Measurements from ENCODE around the gene RPL7L1. TPM values are rescaled to one million over a fixed set of nuclear protein-coding genes. Genes with fewer than 3 reads are reported as not detected.
"Not testable (repeated sequence)": the region's sequence is repeated elsewhere in the genome, so short reads cannot be mapped to it uniquely, and the experiment has no call there.

Gene RPL7L1
- total and polyA plus RNA-seq, 7 experiments from 2014 or later, result 65.6 to 91.7 (median 78.1) TPM

GRCh38 chr6:42902429-42903263, 23.2 kb downstream of the RPL7L1 start:
- Mint-ChIP-seq H3K4me3 (peak overlapping the region in 4 of 10 donors; percentile 12 to 65 (median 30)), H3K27ac (peak overlapping the region in 4 of 9 donors; percentile 27 to 81 (median 52)), H3K4me1 (peaks cover 0 to 17% (median 5%) of the 10 kb centered on the region in 7 donors)
- H3K9me3 ChIP-seq (ENCODE audit: control insufficient read depth in 2 of 3, low read length in 3 of 3); H3K4me3 ChIP-seq (ENCODE audit: low read length); DNase-seq; H3K36me3 ChIP-seq (ENCODE audit: control insufficient read depth in 2 of 3, insufficient read depth in 3 of 3, low read length in 3 of 3); H3K27me3 Mint-ChIP-seq; POLR2A ChIA-PET; ATAC-seq; H3K4me1 ChIP-seq (ENCODE audit: control insufficient read depth in 2 of 2, insufficient read depth in 2 of 2, low read length in 2 of 2); H3K9me3 Mint-ChIP-seq; H3K36me3 Mint-ChIP-seq; H3K27ac ChIP-seq (ENCODE audit: low read depth, low read length); H3K27me3 ChIP-seq (ENCODE audit: control insufficient read depth in 2 of 2, insufficient read depth in 2 of 2, low read length in 2 of 2): not testable (repeated sequence)
- CTCF ChIA-PET, result interaction anchor here (0.6 to 1.9 kb wide), 4 partner anchors 10 to 241 kb away, joined by 3 to 29 read pairs (median 5); partner anchors contain the start of gene CNPY3
- intact Hi-C loops (cut with micrococcal nuclease), result loop anchor here (5.0 kb wide), 2 partner anchors 60 to 225 kb away; partner anchors contain the start of gene GNMT (in 1 of the 2)

- ChIA-PET POLR2A (interaction anchor here (0.6 kb wide), 1 partner anchor 200 kb away, joined by 4 read pairs; no protein-coding TSS in a partner anchor), CTCF (interaction anchor here (0.6 to 1.4 kb wide), 3 partner anchors 80 to 239 kb away, joined by 3 to 5 read pairs (median 4); partner anchors contain the start of genes KLC4, MRPL2 and PPP2R5D)
- Histone ChIP-seq H3K4me3 (ENCODE audit: low read length) (no peak overlapping the region), H3K9me3 (ENCODE audit: control insufficient read depth in 2 of 3, low read length in 3 of 3) (no peaks in the 10 kb centered on the region), H3K27ac (ENCODE audit: low read depth, low read length) (no peak overlapping the region), H3K4me1 (ENCODE audit: control insufficient read depth in 2 of 2, insufficient read depth in 2 of 2, low read length in 2 of 2) (no peaks in the 10 kb centered on the region), H3K36me3 (ENCODE audit: control insufficient read depth in 2 of 3, insufficient read depth in 3 of 3, low read length in 3 of 3) (no peaks in the 10 kb centered on the region), H3K27me3 (ENCODE audit: control insufficient read depth in 2 of 2, insufficient read depth in 2 of 2, low read length in 2 of 2) (no peaks in the 10 kb centered on the region)
- Mint-ChIP-seq H3K9me3 (no peaks in the 10 kb centered on the region), H3K27me3 (peaks cover 0 to 9% (median 0%) of the 10 kb centered on the region in 5 donors), H3K4me1 (peaks cover 0 to 14% (median 5%) of the 10 kb centered on the region in 7 donors), H3K36me3 (no peaks in the 10 kb centered on the region), H3K4me3 (no peak overlapping the region), H3K27ac (peak overlapping the region in 1 of 9 donors; percentile 36)
- ATAC-seq, result no peak
- intact Hi-C loops (cut with micrococcal nuclease), result loop anchor here (5.0 kb wide), 2 partner anchors 58 to 223 kb away; partner anchors contain the start of gene GNMT (in 1 of the 2)
- DNase-seq, result no peak
Observed at GRCh38 chr6:42904467-42904866, 25.1 kb downstream of the RPL7L1 start.

- no peak overlapping the region for H3K27ac ChIP-seq (ENCODE audit: low read depth, low read length)
- peaks cover 4 to 14% (median 5%) of the 10 kb centered on the region in 5 donors for H3K27me3 Mint-ChIP-seq
- ATAC-seq (no peak), DNase-seq (no peak)
- intact Hi-C loops (cut with micrococcal nuclease), result no loop called here
- H3K36me3 ChIP-seq (ENCODE audit: control insufficient read depth in 2 of 3, insufficient read depth in 3 of 3, low read length in 3 of 3), result no peaks in the 10 kb centered on the region
- H3K27me3 ChIP-seq (ENCODE audit: control insufficient read depth in 2 of 2, insufficient read depth in 2 of 2, low read length in 2 of 2), result no peaks in the 10 kb centered on the region
- H3K4me1 ChIP-seq (ENCODE audit: control insufficient read depth in 2 of 2, insufficient read depth in 2 of 2, low read length in 2 of 2), result no peaks in the 10 kb centered on the region
- H3K4me3 ChIP-seq (ENCODE audit: low read length), result no peak overlapping the region
- no peak overlapping the region for H3K4me3 Mint-ChIP-seq
- H3K9me3 ChIP-seq (ENCODE audit: control insufficient read depth in 2 of 3, low read length in 3 of 3), result no peaks in the 10 kb centered on the region
- no peaks in the 10 kb centered on the region for H3K9me3 Mint-ChIP-seq
- H3K27ac Mint-ChIP-seq, result no peak overlapping the region
- ChIA-PET CTCF (no interaction called here), POLR2A (interaction anchor here (0.8 to 1.3 kb wide), 2 partner anchors 38 to 98 kb away, joined by 3 read pairs; no protein-coding TSS in a partner anchor)
- H3K36me3 Mint-ChIP-seq, result no peaks in the 10 kb centered on the region
- peaks cover 0 to 6% (median 4%) of the 10 kb centered on the region in 7 donors for H3K4me1 Mint-ChIP-seq
Observed at GRCh38 chr6:42907336-42907735, 27.9 kb downstream of the RPL7L1 start.

GRCh38 chr6:42909835-42910234, 30.4 kb downstream of the RPL7L1 start:
- no peaks in the 10 kb centered on the region for H3K36me3 Mint-ChIP-seq
- no peaks in the 10 kb centered on the region for H3K9me3 ChIP-seq (ENCODE audit: control insufficient read depth in 2 of 3, low read length in 3 of 3)
- ATAC-seq (no peak), DNase-seq (no peak)
- H3K4me1 ChIP-seq (ENCODE audit: control insufficient read depth in 2 of 2, insufficient read depth in 2 of 2, low read length in 2 of 2), result no peaks in the 10 kb centered on the region
- H3K27me3 Mint-ChIP-seq, result peaks cover 4 to 28% (median 8%) of the 10 kb centered on the region in 5 donors
- intact Hi-C loops (cut with micrococcal nuclease), result no loop called here
- no peaks in the 10 kb centered on the region for H3K27me3 ChIP-seq (ENCODE audit: control insufficient read depth in 2 of 2, insufficient read depth in 2 of 2, low read length in 2 of 2)
- no peak overlapping the region for H3K27ac ChIP-seq (ENCODE audit: low read depth, low read length)
- peaks cover 0 to 6% (median 4%) of the 10 kb centered on the region in 7 donors for H3K4me1 Mint-ChIP-seq
- H3K9me3 Mint-ChIP-seq, result no peaks in the 10 kb centered on the region
- H3K27ac Mint-ChIP-seq, result peak overlapping the region in 1 of 9 donors; percentile 47
- H3K4me3 Mint-ChIP-seq, result no peak overlapping the region
- ChIA-PET CTCF (no interaction called here), POLR2A (interaction anchor here (0.6 kb wide), 1 partner anchor 458 kb away, joined by 3 read pairs; the partner anchor contains the start of gene TRERF1)
- H3K4me3 ChIP-seq (ENCODE audit: low read length), result no peak overlapping the region
- no peaks in the 10 kb centered on the region for H3K36me3 ChIP-seq (ENCODE audit: control insufficient read depth in 2 of 3, insufficient read depth in 3 of 3, low read length in 3 of 3)

GRCh38 chr6:42911171-42912021, 32.0 kb downstream of the RPL7L1 start:
- CTCF ChIA-PET, result no interaction called here
- peak overlapping the region; percentile 17 to 82 (median 67) for H3K4me3 Mint-ChIP-seq

GRCh38 chr6:42914546-42914945, 35.1 kb downstream of the RPL7L1 start:
- no peaks in the 10 kb centered on the region for H3K27me3 ChIP-seq (ENCODE audit: control insufficient read depth in 2 of 2, insufficient read depth in 2 of 2, low read length in 2 of 2)
- ChIA-PET CTCF (interaction anchor here (0.6 kb wide), 1 partner anchor 282 kb away, joined by 4 read pairs; no protein-coding TSS in a partner anchor), POLR2A (interaction anchor here (1.4 kb wide), 1 partner anchor 87 kb away, joined by 3 read pairs; no protein-coding TSS in a partner anchor)
- H3K27me3 Mint-ChIP-seq, result peaks cover 5 to 19% (median 9%) of the 10 kb centered on the region in 5 donors
- H3K9me3 Mint-ChIP-seq, result no peaks in the 10 kb centered on the region
- no peaks in the 10 kb centered on the region for H3K36me3 ChIP-seq (ENCODE audit: control insufficient read depth in 2 of 3, insufficient read depth in 3 of 3, low read length in 3 of 3)
- no peak overlapping the region for H3K27ac Mint-ChIP-seq
- intact Hi-C loops (cut with micrococcal nuclease), result no loop called here
- H3K4me1 ChIP-seq (ENCODE audit: control insufficient read depth in 2 of 2, insufficient read depth in 2 of 2, low read length in 2 of 2), result no peaks in the 10 kb centered on the region
- no peak overlapping the region for H3K4me3 ChIP-seq (ENCODE audit: low read length)
- no peaks in the 10 kb centered on the region for H3K36me3 Mint-ChIP-seq
- ATAC-seq, result no peak
- H3K9me3 ChIP-seq (ENCODE audit: control insufficient read depth in 2 of 3, low read length in 3 of 3), result no peaks in the 10 kb centered on the region
- no peak overlapping the region for H3K27ac ChIP-seq (ENCODE audit: low read depth, low read length)
- no peak for DNase-seq
- H3K4me3 Mint-ChIP-seq, result no peak overlapping the region
- H3K4me1 Mint-ChIP-seq, result peaks cover 0 to 6% (median 4%) of the 10 kb centered on the region in 7 donors

More at GRCh38 chr6:42911171-42912021, 32.0 kb downstream of the RPL7L1 start:
- ATAC-seq (no peak), DNase-seq (no peak)
- POLR2A ChIA-PET, result interaction anchor here (0.6 to 1.3 kb wide), 3 partner anchors 18 to 498 kb away, joined by 3 read pairs; partner anchors contain the start of gene CNPY3
- Histone ChIP-seq H3K27ac (ENCODE audit: low read depth, low read length) (no peak overlapping the region), H3K4me3 (ENCODE audit: low read length) (no peak overlapping the region), H3K4me1 (ENCODE audit: control insufficient read depth in 2 of 2, insufficient read depth in 2 of 2, low read length in 2 of 2) (no peaks in the 10 kb centered on the region), H3K27me3 (ENCODE audit: control insufficient read depth in 2 of 2, insufficient read depth in 2 of 2, low read length in 2 of 2) (no peaks in the 10 kb centered on the region), H3K9me3 (ENCODE audit: control insufficient read depth in 2 of 3, low read length in 3 of 3) (no peaks in the 10 kb centered on the region), H3K36me3 (ENCODE audit: control insufficient read depth in 2 of 3, insufficient read depth in 3 of 3, low read length in 3 of 3) (no peaks in the 10 kb centered on the region)
- Mint-ChIP-seq H3K27ac (peak overlapping the region in 2 of 9 donors; percentile 41 to 66), H3K27me3 (peaks cover 5 to 22% (median 9%) of the 10 kb centered on the region in 5 donors), H3K4me1 (peaks cover 0 to 6% (median 4%) of the 10 kb centered on the region in 7 donors), H3K9me3 (no peaks in the 10 kb centered on the region), H3K36me3 (no peaks in the 10 kb centered on the region)
- intact Hi-C loops (cut with micrococcal nuclease), result loop anchor here in 1 of 2 donors (1.0 kb wide), 1 partner anchor 17 kb away; no protein-coding TSS in a partner anchor
